ENCODE data around the gene OXSR1.

DNA sequence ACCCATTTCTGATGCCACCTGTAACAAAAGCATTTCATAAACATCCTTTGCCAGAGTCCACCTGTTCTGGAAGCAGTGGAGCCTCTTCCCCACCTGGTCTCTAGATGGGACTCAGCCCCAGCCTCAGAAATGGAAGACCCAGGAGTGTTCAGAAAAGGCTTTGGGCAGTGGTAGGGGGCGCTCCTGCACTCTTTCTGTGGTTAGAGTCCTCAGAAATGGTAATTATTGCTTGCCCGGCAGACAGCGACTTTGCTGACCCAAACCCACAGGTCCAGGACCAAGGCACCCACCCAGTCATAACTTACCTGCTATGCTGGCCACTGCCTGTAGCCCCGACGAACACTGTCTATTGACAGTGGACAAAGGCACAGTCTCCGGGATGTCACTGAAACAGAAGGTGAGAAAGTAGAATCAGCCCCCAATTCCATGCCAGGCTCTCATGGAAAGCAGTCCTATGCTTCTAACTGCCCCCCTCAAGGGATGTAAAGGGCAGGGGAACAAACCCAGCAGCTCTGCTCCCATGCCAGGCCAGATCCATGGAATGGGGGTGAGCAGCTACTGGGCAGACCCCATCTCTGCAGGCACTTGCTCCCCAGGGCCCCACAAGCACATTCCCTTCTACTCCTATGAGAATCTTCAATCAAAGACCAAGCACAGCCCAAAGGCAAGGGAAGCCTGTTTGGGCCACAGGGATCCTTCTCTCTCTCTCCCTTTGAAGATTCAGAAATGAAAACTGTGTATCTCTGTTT lies 33.5 kb upstream of the OXSR1 start:
- no peak for TF ChIP-seq POLR2AphosphoS5 (IDR thresholded peaks at IDR 0.05; ENCODE audit: borderline replicate concordance, low read depth, low read length)
- TF ChIP-seq EZH2 (IDR thresholded peaks at IDR 0.05) = no peak
- TF ChIP-seq FOXP2 (optimal IDR thresholded peaks at IDR 0.05; ENCODE audit: control extremely low read depth, extremely low read length, insufficient read depth) = no peak

Data from SK-N-MC (cell line).